Caco-2 (cell line): ENCODE data around the gene RHBG. TPM values are rescaled to one million over a fixed set of nuclear protein-coding genes. Genes with fewer than 3 reads are reported as not detected.

Source experiments
- BruUV-seq: library from RNA; stranded (reverse); fragments of 400-500 nt; replicated peaks from 2 replicates; lab custom pipeline; 2021; lab: Mats Ljungman, UMichigan
- CTCF ChIA-PET: fragments of 300-600 bp; sonication (Branson Sonifier 250); formaldehyde crosslinking; loops from one replicate; lab custom pipeline; 2022; ENCODE audit warnings: antibody characterized with exemption; lab: Charles Lee
- POLR2A ChIA-PET: fragments of 300-600 bp; sonication (Branson Sonifier 250); formaldehyde crosslinking; loops from one replicate; lab custom pipeline; 2022; ENCODE audit warnings: antibody characterized with exemption; lab: Charles Lee
- DNase-seq, 2 experiments: peaks; one replicate each; pipeline versions ENCODE4 v3.0.0 to v3.0.0-alpha.2; 2020 to 2022
- H3K27me3 ChIP-seq: replicated peaks from 2 replicates; pipeline ENCODE4 v1.6.0; 2011; ENCODE audit warnings: low read length; ENCODE audit not compliant: control insufficient read depth, insufficient read depth
- H3K36me3 ChIP-seq: 2 replicates; pipeline ENCODE4 v1.5.1; 2011; ENCODE audit warnings: low read length; ENCODE audit not compliant: control insufficient read depth, insufficient read depth
- H3K4me1 ChIP-seq: fragments of 250-450 bp; sonication (Bioruptor Pico); 2 replicates; pipeline ENCODE4 v1.5.1; 2020; ENCODE audit warnings: mild to moderate bottlenecking
- H3K4me3 ChIP-seq: 2 replicates; pipeline ENCODE4 v1.5.1; 2011; ENCODE audit warnings: low read depth, mild to moderate bottlenecking, control low read depth, low read length
- H3K9me3 ChIP-seq: fragments of 250-450 bp; sonication (Bioruptor Pico); 2 replicates; pipeline ENCODE4 v1.5.1; 2020; ENCODE audit warnings: mild to moderate bottlenecking, moderate library complexity
- H3K27ac Mint-ChIP-seq: one replicate; pipeline ENCODE4 v1.8.0; 2022; ENCODE audit warnings: mixed read lengths; ENCODE audit not compliant: unreplicated experiment
- H3K27me3 Mint-ChIP-seq: one replicate; pipeline ENCODE4 v1.8.0; 2022; ENCODE audit warnings: mixed read lengths; ENCODE audit not compliant: insufficient read depth, unreplicated experiment
- H3K36me3 Mint-ChIP-seq: one replicate; pipeline ENCODE4 v1.8.0; 2022; ENCODE audit warnings: mild to moderate bottlenecking, mixed read lengths; ENCODE audit not compliant: insufficient read depth, unreplicated experiment
- H3K4me1 Mint-ChIP-seq: one replicate; pipeline ENCODE4 v1.8.0; 2022; ENCODE audit warnings: low read depth, mixed read lengths; ENCODE audit not compliant: unreplicated experiment
- H3K4me3 Mint-ChIP-seq: one replicate; pipeline ENCODE4 v1.8.0; 2022; ENCODE audit warnings: mild to moderate bottlenecking, moderate library complexity, mixed read lengths; ENCODE audit not compliant: unreplicated experiment
- H3K9me3 Mint-ChIP-seq: one replicate; pipeline ENCODE4 v1.8.0; 2022; ENCODE audit warnings: mixed read lengths; ENCODE audit not compliant: unreplicated experiment
- CTCF ChIP-seq, 2 experiments: fragments of 200-600 bp in 1 of 2; IDR thresholded peaks; 1 replicate in 1 of 2; 2 replicates in 1 of 2; pipeline versions ENCODE4 v1.5.1 to v1.8.0; 2011 to 2022; ENCODE audit warnings: antibody characterized with exemption in 1 of 2, control low read depth in 1 of 2, inconsistent platforms in 1 of 2, low read depth in 1 of 2, low read length in 1 of 2, mild to moderate bottlenecking in 1 of 2, moderate library complexity in 1 of 2; ENCODE audit not compliant: insufficient read depth in 1 of 2, severe bottlenecking in 1 of 2, unreplicated experiment in 1 of 2
- intact Hi-C: fragments of 100-400 bp; cut with micrococcal nuclease; formaldehyde crosslinking; loops from one replicate; pipeline ENCODE4 v1.10.0; 2022; ENCODE audit not compliant: unreplicated experiment
- total RNA-seq: library from RNA; stranded (reverse); gene quantifications from 2 replicates; pipeline ENCODE4 v1.2.3, GENCODE V29; 2022

Gene RHBG
- total RNA-seq, 1 experiment from 2014 or later = 6.5 TPM

GRCh38 chr1:156389311-156389710, 20.3 kb downstream of the RHBG start:
- POLR2A ChIA-PET = no interaction called here
- BruUV-seq = no TSS peak
- Mint-ChIP-seq H3K36me3 (no peaks in the 10 kb centered on the region), H3K9me3 (no peaks in the 10 kb centered on the region), H3K4me1 (no peaks in the 10 kb centered on the region), H3K27ac (no peak overlapping the region), H3K27me3 (no peaks in the 10 kb centered on the region), H3K4me3 (no peak overlapping the region)
- DNase-seq = no peak
- TF ChIP-seq CTCF (IDR thresholded peaks at IDR 0.05; ENCODE audit: insufficient read depth in 1 of 2, low read depth in 1 of 2, low read length in 1 of 2, severe bottlenecking in 1 of 2, unreplicated experiment in 1 of 2) = no peak
- H3K4me3 ChIP-seq = no peak overlapping the region
- CTCF ChIA-PET = interaction anchor here (0.7 to 2.5 kb wide), 3 partner anchors 10 to 61 kb away, joined by 3 to 11 read pairs (median 6); no protein-coding TSS in a partner anchor
- intact Hi-C loops = loop anchor here (10.0 kb wide), 1 partner anchor 215 kb away; the partner anchor contains the start of gene GPATCH4
- no peaks in the 10 kb centered on the region for H3K4me1 ChIP-seq
- no peaks in the 10 kb centered on the region for H3K36me3 ChIP-seq
- no peaks in the 10 kb centered on the region for H3K27me3 ChIP-seq
- no peaks in the 10 kb centered on the region for H3K9me3 ChIP-seq

GRCh38 chr1:156390469-156391365, 21.7 kb downstream of the RHBG start:
- ChIA-PET CTCF (interaction anchor here (1.6 to 2.5 kb wide), 2 partner anchors 12 to 55 kb away, joined by 6 to 11 read pairs; no protein-coding TSS in a partner anchor), POLR2A (interaction anchor here (0.7 kb wide), 1 partner anchor 66 kb away, joined by 3 read pairs; no protein-coding TSS in a partner anchor)
- Histone ChIP-seq H3K4me1 (no peaks in the 10 kb centered on the region), H3K36me3 (no peaks in the 10 kb centered on the region), H3K4me3 (no peak overlapping the region), H3K9me3 (no peaks in the 10 kb centered on the region), H3K27me3 (no peaks in the 10 kb centered on the region)
- Mint-ChIP-seq H3K27ac (no peak overlapping the region), H3K4me1 (peaks cover 9% of the 10 kb centered on the region), H3K4me3 (no peak overlapping the region), H3K27me3 (no peaks in the 10 kb centered on the region), H3K36me3 (peaks cover 5% of the 10 kb centered on the region), H3K9me3 (no peaks in the 10 kb centered on the region)
- no peak for TF ChIP-seq CTCF (IDR thresholded peaks at IDR 0.05; ENCODE audit: insufficient read depth in 1 of 2, low read depth in 1 of 2, low read length in 1 of 2, severe bottlenecking in 1 of 2, unreplicated experiment in 1 of 2)
- no peak for DNase-seq
- BruUV-seq = no TSS peak
- intact Hi-C loops = no loop called here

GRCh38 chr1:156391366-156391677, 22.3 kb downstream of the RHBG start:
- no peaks in the 10 kb centered on the region for H3K27me3 Mint-ChIP-seq
- Histone ChIP-seq H3K9me3 (no peaks in the 10 kb centered on the region), H3K4me1 (no peaks in the 10 kb centered on the region), H3K27me3 (no peaks in the 10 kb centered on the region), H3K4me3 (no peak overlapping the region), H3K36me3 (no peaks in the 10 kb centered on the region)
- H3K4me3 Mint-ChIP-seq = no peak overlapping the region
- H3K36me3 Mint-ChIP-seq = peaks cover 5% of the 10 kb centered on the region
- H3K9me3 Mint-ChIP-seq = no peaks in the 10 kb centered on the region
- ChIA-PET POLR2A (no interaction called here), CTCF (no interaction called here)
- peaks cover 9% of the 10 kb centered on the region for H3K4me1 Mint-ChIP-seq
- no peak overlapping the region for H3K27ac Mint-ChIP-seq
- BruUV-seq = no TSS peak
- no peak for DNase-seq
- intact Hi-C loops = no loop called here
- TF ChIP-seq CTCF (IDR thresholded peaks at IDR 0.05; ENCODE audit: insufficient read depth in 1 of 2, low read depth in 1 of 2, low read length in 1 of 2, severe bottlenecking in 1 of 2, unreplicated experiment in 1 of 2) = no peak
